Pancreas (tissue), 10 donors: Measurements from ENCODE around the gene CMIP. TPM values are rescaled to one million over a fixed set of nuclear protein-coding genes. Genes with fewer than 3 reads are reported as not detected.

Source experiments
- ATAC-seq, 4 donors: fragments of 200-7000 bp; cut with Tn5 transposase; one replicate each; pipeline versions ENCODE4 v1.8.0 to v1.9.1; 2020; ENCODE audit warnings: mild to moderate bottlenecking in 4 of 4, moderate library complexity in 4 of 4
- DNase-seq, 6 donors: peaks; one replicate each; pipeline ENCODE4 v3.0.0-alpha.2; 2020
- FAIRE-seq: peaks from 2 replicates; lab custom pipeline; 2012; peaks lifted over from hg19 to GRCh38; lab: Jason Lieb, UNC
- H3K27ac ChIP-seq, 4 donors: fragments of 200-600 bp; sonication (generic); 1 replicate in 3 of 4; 2 replicates in 1 of 4; pipeline versions ENCODE4 v1.5.0 to v1.8.0; 2020
- H3K27me3 ChIP-seq, 4 donors: fragments of 200-600 bp; one replicate each; pipeline ENCODE4 v1.8.0; 2021
- H3K36me3 ChIP-seq, 3 donors: fragments of 200-600 bp; sonication (generic) in 1 of 3; one replicate each; pipeline versions ENCODE4 v1.5.0 to v1.8.0; 2020 to 2021
- H3K4me1 ChIP-seq, 3 donors: fragments of 200-600 bp; one replicate each; pipeline ENCODE4 v1.8.0; 2021
- H3K4me3 ChIP-seq, 4 donors: fragments of 200-600 bp; sonication (generic) in 2 of 4; one replicate each; pipeline versions ENCODE4 v1.5.0 to v1.8.0; 2020 to 2021
- H3K9me3 ChIP-seq, 4 donors: fragments of 200-600 bp; one replicate each; pipeline ENCODE4 v1.8.0; 2021
- WGBS, 2 donors: extraction: QIAGEN DNeasy Blood & Tissue Kit; methylation state at CpG; one replicate each; pipeline ENCODE4 v1.1.7; 2013; 5-methylcytosine and 5-hydroxymethylcytosine counted together
- intact Hi-C, 3 donors: fragments of 100-400 bp; cut with DNase I; formaldehyde crosslinking; loops; one replicate each; pipeline versions ENCODE4 v1.11.1 to v1.14.2; 2022
- polyA plus RNA-seq, 2 donors: library from polyadenylated mRNA; stranded (reverse); fragments of 200-250 nt; gene quantifications; one replicate each; pipeline ENCODE4 v1.2.3, GENCODE V29; 2013
- total RNA-seq, 6 donors: library from RNA; stranded (reverse); fragmentation: NEBNext Ultra II Directional in 4 of 6; extraction: Animal tissue kit (Norgen Biotek cat#: 25700) in 4 of 6; gene quantifications; one replicate each; pipeline versions ENCODE4 v1.2.1 to v1.2.4, GENCODE V29; 2021 to 2023
- TF ChIP-seq, protein P1 (sequence below), 4 donors: fragments of 200-600 bp; sonication (generic) in 3 of 4; IDR thresholded peaks; one replicate each; pipeline versions ENCODE4 v1.5.0 to v1.8.0; 2021; ENCODE audit warnings: antibody characterized with exemption in 4 of 4
- donor health status: healthy with polysubstance abuse.
- donor health status: DM: no; HTN: no; CAD: no; lungs with moderate emphysema.
- donor health status: DM: no; HTN: no; CAD: no.
- donor health status: control.
- donor health status: control.
- donor health status: Bipolar disorder and iron deficiency.
- donor health status: DM: yes; HTN: yes; CAD: no.
- donor health status: DM: no; HTN: no; CAD: no.
- donor health status: DM: no; HTN: no; CAD: no.
- donor health status: DM: yes; HTN: yes; CAD: no.

CMIP gene
- total and polyA plus RNA-seq, 8 donors: 9.7 to 37.0 (median 21.5) TPM

DNA sequence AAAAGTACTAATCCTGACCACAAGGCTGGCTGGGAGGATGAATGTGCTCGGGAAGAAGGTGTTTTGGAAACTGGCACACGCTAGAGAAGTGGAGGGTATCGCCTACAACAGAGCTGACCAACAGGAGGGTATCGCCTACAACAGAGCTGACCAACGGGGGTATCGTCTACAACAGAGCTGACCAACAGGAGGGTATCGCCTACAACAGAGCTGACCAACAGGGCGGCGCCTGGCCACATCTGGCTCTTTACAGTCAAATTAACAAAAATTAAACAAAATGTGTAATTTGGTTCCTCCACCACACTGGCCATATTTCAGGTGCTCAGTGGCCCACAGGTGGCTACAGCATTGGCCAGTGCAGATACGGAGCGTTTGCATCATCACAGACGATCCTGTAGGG, 153.5 kb downstream of the CMIP start:
- TF ChIP-seq, protein P1, sequence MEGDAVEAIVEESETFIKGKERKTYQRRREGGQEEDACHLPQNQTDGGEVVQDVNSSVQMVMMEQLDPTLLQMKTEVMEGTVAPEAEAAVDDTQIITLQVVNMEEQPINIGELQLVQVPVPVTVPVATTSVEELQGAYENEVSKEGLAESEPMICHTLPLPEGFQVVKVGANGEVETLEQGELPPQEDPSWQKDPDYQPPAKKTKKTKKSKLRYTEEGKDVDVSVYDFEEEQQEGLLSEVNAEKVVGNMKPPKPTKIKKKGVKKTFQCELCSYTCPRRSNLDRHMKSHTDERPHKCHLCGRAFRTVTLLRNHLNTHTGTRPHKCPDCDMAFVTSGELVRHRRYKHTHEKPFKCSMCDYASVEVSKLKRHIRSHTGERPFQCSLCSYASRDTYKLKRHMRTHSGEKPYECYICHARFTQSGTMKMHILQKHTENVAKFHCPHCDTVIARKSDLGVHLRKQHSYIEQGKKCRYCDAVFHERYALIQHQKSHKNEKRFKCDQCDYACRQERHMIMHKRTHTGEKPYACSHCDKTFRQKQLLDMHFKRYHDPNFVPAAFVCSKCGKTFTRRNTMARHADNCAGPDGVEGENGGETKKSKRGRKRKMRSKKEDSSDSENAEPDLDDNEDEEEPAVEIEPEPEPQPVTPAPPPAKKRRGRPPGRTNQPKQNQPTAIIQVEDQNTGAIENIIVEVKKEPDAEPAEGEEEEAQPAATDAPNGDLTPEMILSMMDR (IDR thresholded peaks at IDR 0.05): no peak
- H3K4me1 ChIP-seq: peaks cover 0 to 5% (median 3%) of the 10 kb centered on the region in 3 donors
- no peaks in the 10 kb centered on the region for H3K9me3 ChIP-seq
- intact Hi-C loops: no loop called here
- no peak for ATAC-seq
- H3K4me3 ChIP-seq: no peak overlapping the region
- no peak overlapping the region for H3K27ac ChIP-seq
- 96 to 97% methylated on average over 12 of the region's 12 CpGs for WGBS, 2 donors
- FAIRE-seq: no peak
- DNase-seq: no peak
- H3K36me3 ChIP-seq: no peaks in the 10 kb centered on the region
- no peaks in the 10 kb centered on the region for H3K27me3 ChIP-seq

DNA sequence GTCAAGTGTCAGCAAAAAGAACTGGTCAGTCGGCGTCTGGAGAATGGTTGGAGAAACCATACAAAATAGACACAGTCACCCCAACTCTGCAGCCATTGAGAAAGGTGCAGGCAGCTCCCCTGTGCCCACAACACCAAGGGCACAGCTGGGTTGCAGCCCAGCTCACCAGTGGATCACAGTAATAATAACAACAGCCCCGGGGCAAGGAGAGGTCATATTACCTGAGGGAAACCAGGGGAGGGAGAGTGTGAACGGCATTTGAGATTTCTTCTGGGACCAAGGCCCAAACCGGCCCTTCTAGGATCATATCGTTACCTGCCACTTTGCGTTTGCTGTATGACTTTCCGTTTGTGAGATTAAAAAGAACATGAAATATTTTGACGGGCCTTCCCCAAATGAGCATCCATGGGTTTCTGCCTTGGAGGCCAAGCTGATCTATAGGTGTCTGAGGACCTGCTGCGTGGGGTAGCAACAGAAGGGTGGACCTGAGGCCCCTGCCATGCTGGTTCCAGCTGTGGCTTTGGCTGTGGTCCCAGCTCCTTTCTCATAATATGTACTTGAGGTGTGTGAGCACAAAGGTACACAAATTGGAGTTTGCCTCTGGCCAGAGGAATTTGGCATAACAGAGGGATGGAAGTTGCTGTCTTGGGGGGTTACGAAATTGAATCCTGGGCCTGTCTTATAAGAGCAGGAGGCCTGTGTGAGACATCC, 154.6 kb downstream of the CMIP start:
- Histone ChIP-seq H3K9me3 (no peaks in the 10 kb centered on the region), H3K4me1 (peaks cover 0 to 5% (median 3%) of the 10 kb centered on the region in 3 donors), H3K4me3 (no peak overlapping the region), H3K27me3 (no peaks in the 10 kb centered on the region), H3K27ac (peak overlapping the region in 1 of 4 donors; percentile 0), H3K36me3 (no peaks in the 10 kb centered on the region)
- intact Hi-C loops: no loop called here
- FAIRE-seq: no peak
- TF ChIP-seq, protein P1 (IDR thresholded peaks at IDR 0.05): no peak
- ATAC-seq: peak; percentile 19 to 61 (median 48)
- DNase-seq: peak in 2 of 6 donors; percentile 32 to 38
- WGBS, 2 donors: 46 to 50% methylated on average over 11 of the region's 11 CpGs

DNA sequence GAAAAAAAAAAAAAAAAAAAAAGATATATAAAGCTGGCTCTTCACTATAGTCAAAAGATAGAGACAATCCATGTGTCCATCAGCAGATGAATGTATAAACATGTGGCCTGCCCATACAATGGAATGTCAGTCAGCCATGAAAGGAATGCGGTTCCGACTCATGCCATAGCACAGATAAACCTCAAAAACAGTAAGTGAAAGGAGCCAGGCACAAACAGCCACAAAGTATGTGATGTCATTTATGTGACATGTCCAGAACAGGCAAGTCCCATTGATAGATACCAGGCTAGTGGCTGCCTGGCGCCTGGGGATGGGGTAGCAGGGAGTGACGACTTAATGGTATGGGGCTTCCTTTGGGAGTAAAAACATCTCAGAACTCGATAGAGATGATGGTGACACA, 155.7 kb downstream of the CMIP start:
- H3K27ac ChIP-seq: no peak overlapping the region
- WGBS, 2 donors: 84 to 88% methylated on average over 5 of the region's 5 CpGs
- peaks cover 0 to 5% (median 3%) of the 10 kb centered on the region in 3 donors for H3K4me1 ChIP-seq
- intact Hi-C loops: no loop called here
- no peak for FAIRE-seq
- H3K36me3 ChIP-seq: no peaks in the 10 kb centered on the region
- no peaks in the 10 kb centered on the region for H3K9me3 ChIP-seq
- no peak for DNase-seq
- TF ChIP-seq, protein P1 (IDR thresholded peaks at IDR 0.05): no peak
- peak in 1 of 4 donors; percentile 43 for ATAC-seq
- no peaks in the 10 kb centered on the region for H3K27me3 ChIP-seq
- H3K4me3 ChIP-seq: no peak overlapping the region

DNA sequence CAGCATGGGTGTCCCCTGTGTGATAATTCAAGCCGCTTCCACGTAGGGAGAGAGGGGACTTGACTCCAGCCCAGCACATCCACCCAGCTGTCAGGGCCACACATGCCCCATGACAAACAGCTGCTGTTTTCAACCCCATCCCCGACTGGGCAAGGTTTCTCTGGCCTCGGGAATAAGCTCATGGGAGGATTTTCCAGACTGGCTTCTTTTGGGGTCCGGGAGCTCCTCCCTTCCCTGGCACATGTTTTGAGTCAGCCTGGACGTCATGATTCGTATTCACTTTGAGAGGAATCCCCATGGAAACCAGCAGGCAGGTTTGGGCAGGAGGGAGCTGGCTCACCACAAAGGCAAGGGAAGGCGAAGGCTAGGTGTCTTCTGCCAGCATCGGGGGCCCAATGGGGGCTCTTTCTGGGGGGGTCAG, 156.4 kb downstream of the CMIP start:
- Histone ChIP-seq H3K36me3 (no peaks in the 10 kb centered on the region), H3K27ac (no peak overlapping the region), H3K27me3 (no peaks in the 10 kb centered on the region), H3K4me3 (no peak overlapping the region), H3K9me3 (no peaks in the 10 kb centered on the region), H3K4me1 (peaks cover 0 to 5% (median 3%) of the 10 kb centered on the region in 3 donors)
- intact Hi-C loops: no loop called here
- FAIRE-seq (no peak), ATAC-seq (peak in 2 of 4 donors; percentile 31 to 47), DNase-seq (no peak)
- TF ChIP-seq, protein P1 (IDR thresholded peaks at IDR 0.05): no peak
- WGBS, 2 donors: 75% methylated on average over 9 of the region's 9 CpGs
